ENCODE data around the gene ESPN.
"Not testable (repeated sequence)": the region's sequence is repeated elsewhere in the genome, so short reads cannot be mapped to it uniquely, and the experiment has no call there.

The ESPN gene

DNA sequence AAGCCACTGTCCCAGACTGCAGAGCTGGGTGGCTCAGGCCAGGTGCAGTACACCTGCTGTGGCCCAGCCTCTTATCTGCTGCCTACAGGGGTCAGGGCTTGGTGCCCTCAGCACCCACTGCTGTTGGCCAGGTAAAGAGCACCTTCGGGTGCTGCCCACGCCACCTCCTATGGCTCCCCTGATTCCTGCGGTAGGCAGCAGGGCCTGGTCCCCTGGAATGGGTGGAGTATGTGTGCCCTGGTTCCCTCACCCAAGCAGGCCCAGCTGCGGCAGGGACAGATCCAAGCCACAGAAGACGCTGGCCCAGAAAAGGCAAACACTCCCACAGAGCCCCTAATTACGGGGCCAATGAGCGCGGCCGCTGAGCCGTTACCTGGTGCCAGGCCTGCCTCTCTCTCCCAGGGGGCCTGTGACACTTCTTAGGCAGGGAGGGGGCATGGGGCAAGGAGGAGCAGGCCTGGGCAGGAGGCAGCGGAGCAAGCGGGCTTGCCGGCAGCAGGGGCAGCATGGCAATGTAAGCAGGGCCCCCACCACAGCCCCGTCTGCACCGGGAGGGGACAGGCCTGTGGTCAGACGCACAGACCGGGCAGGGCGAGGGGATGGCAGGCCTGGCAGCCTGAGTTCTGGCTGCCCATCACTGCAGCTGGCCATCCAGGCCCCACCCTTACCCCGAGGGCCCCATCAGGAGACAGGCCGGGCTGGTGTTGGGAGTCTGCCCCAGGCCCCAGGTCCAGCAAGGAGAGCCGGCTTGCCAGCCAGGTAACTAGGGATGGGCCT, 19.0 kb downstream of the ESPN start:
- H3K4me3 ChIP-seq (ENCODE audit: low read length, poor library complexity, severe bottlenecking): no peak overlapping the region
- no peaks in the 10 kb centered on the region for H3K27me3 ChIP-seq (ENCODE audit: insufficient read depth, low read length, poor library complexity, severe bottlenecking)
- H3K9me2 ChIP-seq (replicated peaks; ENCODE audit: low read depth, low read length): no peaks in the 10 kb centered on the region
- H3K9ac ChIP-seq (ENCODE audit: low read depth, low read length, poor library complexity, severe bottlenecking): no peak overlapping the region
- no peaks in the 10 kb centered on the region for H4K20me1 ChIP-seq (ENCODE audit: insufficient read depth, low read length, poor library complexity, severe bottlenecking)
- no peaks in the 10 kb centered on the region for H3K9me3 ChIP-seq (ENCODE audit: insufficient read depth, low read depth, low read length)
- no peak for TF ChIP-seq EZH2phosphoT487 (IDR thresholded peaks at IDR 0.05; ENCODE audit: borderline replicate concordance)
- TF ChIP-seq, protein P1, sequence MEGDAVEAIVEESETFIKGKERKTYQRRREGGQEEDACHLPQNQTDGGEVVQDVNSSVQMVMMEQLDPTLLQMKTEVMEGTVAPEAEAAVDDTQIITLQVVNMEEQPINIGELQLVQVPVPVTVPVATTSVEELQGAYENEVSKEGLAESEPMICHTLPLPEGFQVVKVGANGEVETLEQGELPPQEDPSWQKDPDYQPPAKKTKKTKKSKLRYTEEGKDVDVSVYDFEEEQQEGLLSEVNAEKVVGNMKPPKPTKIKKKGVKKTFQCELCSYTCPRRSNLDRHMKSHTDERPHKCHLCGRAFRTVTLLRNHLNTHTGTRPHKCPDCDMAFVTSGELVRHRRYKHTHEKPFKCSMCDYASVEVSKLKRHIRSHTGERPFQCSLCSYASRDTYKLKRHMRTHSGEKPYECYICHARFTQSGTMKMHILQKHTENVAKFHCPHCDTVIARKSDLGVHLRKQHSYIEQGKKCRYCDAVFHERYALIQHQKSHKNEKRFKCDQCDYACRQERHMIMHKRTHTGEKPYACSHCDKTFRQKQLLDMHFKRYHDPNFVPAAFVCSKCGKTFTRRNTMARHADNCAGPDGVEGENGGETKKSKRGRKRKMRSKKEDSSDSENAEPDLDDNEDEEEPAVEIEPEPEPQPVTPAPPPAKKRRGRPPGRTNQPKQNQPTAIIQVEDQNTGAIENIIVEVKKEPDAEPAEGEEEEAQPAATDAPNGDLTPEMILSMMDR (conservative IDR thresholded peaks at IDR 0.05; ENCODE audit: low read length): no peak
- H3F3A ChIP-seq (ENCODE audit: low read depth): no peaks in the 10 kb centered on the region
- no peaks in the 10 kb centered on the region for H3K4me1 ChIP-seq (ENCODE audit: insufficient read depth, low read length, poor library complexity, severe bottlenecking)
- H3K36me3 ChIP-seq (ENCODE audit: insufficient read depth, low read length): no peaks in the 10 kb centered on the region
- no peaks in the 10 kb centered on the region for H3K79me2 ChIP-seq (ENCODE audit: insufficient read depth, low read length)
- H2AFZ ChIP-seq (ENCODE audit: low read length): no peak overlapping the region
- no peak overlapping the region for H3K4me2 ChIP-seq (ENCODE audit: low read depth, low read length, poor library complexity, severe bottlenecking)

DNA sequence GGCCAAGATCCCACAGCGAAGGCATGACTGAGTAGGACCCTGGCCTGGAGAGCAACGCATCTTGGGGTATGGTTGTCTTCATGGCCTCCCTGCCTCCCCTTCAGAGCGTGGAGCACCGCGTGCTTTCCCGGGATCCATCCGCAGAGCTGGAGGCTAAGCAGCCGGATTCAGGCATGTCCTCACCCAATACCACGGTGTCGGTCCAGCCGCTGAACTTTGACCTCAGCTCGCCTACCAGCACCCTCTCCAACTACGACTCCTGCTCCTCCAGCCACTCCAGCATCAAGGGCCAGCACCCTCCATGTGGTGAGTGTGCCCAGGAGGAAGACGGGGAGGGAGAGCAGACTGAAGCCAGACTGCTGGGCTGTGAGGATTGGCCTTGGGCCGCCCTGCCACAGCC, 19.8 kb downstream of the ESPN start:
- no peak overlapping the region for H3K4me3 ChIP-seq (ENCODE audit: low read length, poor library complexity, severe bottlenecking)
- no peak for TF ChIP-seq EZH2phosphoT487 (IDR thresholded peaks at IDR 0.05; ENCODE audit: borderline replicate concordance)
- TF ChIP-seq, protein P1 (conservative IDR thresholded peaks at IDR 0.05; ENCODE audit: low read length): no peak
- H3K36me3 ChIP-seq (ENCODE audit: insufficient read depth, low read length): no peaks in the 10 kb centered on the region
- no peaks in the 10 kb centered on the region for H3K9me2 ChIP-seq (replicated peaks; ENCODE audit: low read depth, low read length)
- no peaks in the 10 kb centered on the region for H3F3A ChIP-seq (ENCODE audit: low read depth)
- no peaks in the 10 kb centered on the region for H3K79me2 ChIP-seq (ENCODE audit: insufficient read depth, low read length)
- no peaks in the 10 kb centered on the region for H3K27me3 ChIP-seq (ENCODE audit: insufficient read depth, low read length, poor library complexity, severe bottlenecking)
- no peaks in the 10 kb centered on the region for H4K20me1 ChIP-seq (ENCODE audit: insufficient read depth, low read length, poor library complexity, severe bottlenecking)
- H3K9me3 ChIP-seq (ENCODE audit: insufficient read depth, low read depth, low read length): no peaks in the 10 kb centered on the region
- no peak overlapping the region for H2AFZ ChIP-seq (ENCODE audit: low read length)
- no peak overlapping the region for H3K4me2 ChIP-seq (ENCODE audit: low read depth, low read length, poor library complexity, severe bottlenecking)
- H3K4me1 ChIP-seq (ENCODE audit: insufficient read depth, low read length, poor library complexity, severe bottlenecking): no peaks in the 10 kb centered on the region
- no peak overlapping the region for H3K9ac ChIP-seq (ENCODE audit: low read depth, low read length, poor library complexity, severe bottlenecking)

DNA sequence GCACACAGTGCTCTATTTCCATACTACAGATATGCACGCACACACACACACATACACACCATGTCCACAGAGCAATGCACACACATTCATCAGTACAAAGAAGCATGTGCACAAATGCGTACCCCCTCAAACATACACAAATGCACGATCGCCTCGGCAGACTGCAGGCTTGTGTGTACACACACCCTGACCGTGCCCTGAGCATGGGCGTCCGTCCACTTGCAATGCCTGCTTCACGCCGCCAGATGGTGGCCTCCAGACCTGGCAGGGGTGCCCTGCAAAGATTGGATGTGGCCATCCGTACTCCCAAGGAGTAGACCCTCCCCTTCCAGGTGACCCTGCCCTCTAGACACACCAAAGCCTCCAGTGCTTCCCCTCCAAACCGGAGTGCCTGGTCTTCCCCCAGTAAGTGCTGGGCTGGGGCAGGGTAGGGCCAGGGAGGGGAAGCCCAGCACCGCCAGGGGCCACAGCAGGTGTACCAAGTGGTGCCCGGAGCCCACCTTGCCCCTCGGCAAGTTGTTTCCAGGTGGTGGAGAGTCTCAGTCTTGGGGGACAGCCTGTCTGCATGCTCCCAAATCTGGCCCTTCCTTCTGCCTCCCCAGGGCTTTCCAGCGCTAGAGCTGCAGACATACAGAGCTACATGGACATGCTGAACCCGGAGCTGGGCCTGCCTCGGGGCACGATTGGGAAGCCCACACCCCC, 20.6 kb downstream of the ESPN start:
- no peaks in the 10 kb centered on the region for H3K4me1 ChIP-seq (ENCODE audit: insufficient read depth, low read length, poor library complexity, severe bottlenecking)
- no peaks in the 10 kb centered on the region for H3K9me2 ChIP-seq (replicated peaks; ENCODE audit: low read depth, low read length)
- H3K9me3 ChIP-seq (ENCODE audit: insufficient read depth, low read depth, low read length): no peaks in the 10 kb centered on the region
- H3K4me2 ChIP-seq (ENCODE audit: low read depth, low read length, poor library complexity, severe bottlenecking): no peak overlapping the region
- TF ChIP-seq EZH2phosphoT487 (IDR thresholded peaks at IDR 0.05; ENCODE audit: borderline replicate concordance): no peak
- TF ChIP-seq, protein P1 (conservative IDR thresholded peaks at IDR 0.05; ENCODE audit: low read length): peak; percentile 69
- no peaks in the 10 kb centered on the region for H3K36me3 ChIP-seq (ENCODE audit: insufficient read depth, low read length)
- H3K79me2 ChIP-seq (ENCODE audit: insufficient read depth, low read length): no peaks in the 10 kb centered on the region
- no peaks in the 10 kb centered on the region for H3F3A ChIP-seq (ENCODE audit: low read depth)
- H4K20me1 ChIP-seq (ENCODE audit: insufficient read depth, low read length, poor library complexity, severe bottlenecking): no peaks in the 10 kb centered on the region
- no peak overlapping the region for H3K9ac ChIP-seq (ENCODE audit: low read depth, low read length, poor library complexity, severe bottlenecking)
- no peaks in the 10 kb centered on the region for H3K27me3 ChIP-seq (ENCODE audit: insufficient read depth, low read length, poor library complexity, severe bottlenecking)
- H2AFZ ChIP-seq (ENCODE audit: low read length): no peak overlapping the region
- H3K4me3 ChIP-seq (ENCODE audit: low read length, poor library complexity, severe bottlenecking): no peak overlapping the region

DNA sequence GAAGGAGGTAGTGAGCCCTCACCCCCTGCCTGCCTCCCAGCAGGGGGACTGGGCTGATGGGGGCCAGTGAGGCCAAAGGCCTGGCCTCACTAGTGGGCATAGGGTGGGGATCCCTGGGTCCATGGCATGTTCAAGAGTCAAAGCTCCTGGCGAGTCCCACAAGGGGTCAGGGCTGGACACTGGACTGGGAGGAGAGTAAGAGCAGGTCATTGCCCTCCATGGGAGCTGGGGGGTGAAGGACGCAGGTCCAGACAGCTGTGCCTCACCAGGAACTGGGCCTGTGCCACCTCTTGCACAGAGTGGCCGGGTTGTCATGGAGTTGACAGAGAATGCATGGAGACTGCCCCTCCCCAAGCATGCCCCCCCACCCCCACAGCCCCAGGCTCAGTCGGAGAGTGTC, 21.4 kb downstream of the ESPN start:
- H3K4me3 ChIP-seq (ENCODE audit: low read length, poor library complexity, severe bottlenecking); H3K79me2 ChIP-seq (ENCODE audit: insufficient read depth, low read length); H3K9me3 ChIP-seq (ENCODE audit: insufficient read depth, low read depth, low read length); H3K4me2 ChIP-seq (ENCODE audit: low read depth, low read length, poor library complexity, severe bottlenecking); H3K9ac ChIP-seq (ENCODE audit: low read depth, low read length, poor library complexity, severe bottlenecking); H2AFZ ChIP-seq (ENCODE audit: low read length); H3K27me3 ChIP-seq (ENCODE audit: insufficient read depth, low read length, poor library complexity, severe bottlenecking); H3K9me2 ChIP-seq (replicated peaks; ENCODE audit: low read depth, low read length); H3F3A ChIP-seq (ENCODE audit: low read depth); H4K20me1 ChIP-seq (ENCODE audit: insufficient read depth, low read length, poor library complexity, severe bottlenecking); H3K36me3 ChIP-seq (ENCODE audit: insufficient read depth, low read length); H3K4me1 ChIP-seq (ENCODE audit: insufficient read depth, low read length, poor library complexity, severe bottlenecking): not testable (repeated sequence)

Data from Loucy (cell line).